Stimulated activated CD8-positive, alpha-beta memory T cell treated with anti-CD3 and anti-CD28 coated beads, Interleukin-7, amount 100 ng/mL, for 1 hour (primary cell): ENCODE data around the gene CD34.
"Not testable (repeated sequence)": the region's sequence is repeated elsewhere in the genome, so short reads cannot be mapped to it uniquely, and the experiment has no call there.

Source experiments
- DNase-seq, 2 donors: peaks; one replicate each; pipeline ENCODE4 v3.0.0-alpha.2; 2020; ENCODE audit warnings: low read depth in 2 of 2

CD34 gene

GRCh38 chr1:207926984-207927383, 16.1 kb upstream of the CD34 start:
- DNase-seq = no peak

- not testable (repeated sequence) for DNase-seq
Observed at GRCh38 chr1:207925969-207926368, 15.0 kb upstream of the CD34 start.

- DNase-seq = no peak
Observed at GRCh38 chr1:207925210-207925609, 14.3 kb upstream of the CD34 start.

GRCh38 chr1:207923561-207923960, 12.6 kb upstream of the CD34 start:
- no peak for DNase-seq

GRCh38 chr1:207923121-207923520, 12.2 kb upstream of the CD34 start:
- no peak for DNase-seq

GRCh38 chr1:207922554-207922953, 11.6 kb upstream of the CD34 start:
- DNase-seq = no peak

GRCh38 chr1:207921321-207921720, 10.4 kb upstream of the CD34 start:
- no peak for DNase-seq

- no peak for DNase-seq
Observed at GRCh38 chr1:207920444-207921021, 9.6 kb upstream of the CD34 start.

- no peak for DNase-seq
Observed at GRCh38 chr1:207919523-207920170, 8.7 kb upstream of the CD34 start.

GRCh38 chr1:207918581-207918980, 7.7 kb upstream of the CD34 start:
- DNase-seq = no peak

GRCh38 chr1:207918011-207918410, 7.1 kb upstream of the CD34 start:
- DNase-seq = no peak

- no peak for DNase-seq
Observed at GRCh38 chr1:207917080-207917479, 6.2 kb upstream of the CD34 start.

GRCh38 chr1:207913951-207914350, 3.0 kb upstream of the CD34 start:
- DNase-seq = no peak

GRCh38 chr1:207911856-207912760, 1.2 kb upstream of the CD34 start:
- no peak for DNase-seq

- no peak for DNase-seq
Observed at GRCh38 chr1:207909687-207910086, 1.2 kb downstream of the CD34 start.

- no peak for DNase-seq
Observed at GRCh38 chr1:207908107-207908734, 2.7 kb downstream of the CD34 start.

GRCh38 chr1:207904391-207904790, 6.5 kb downstream of the CD34 start:
- no peak for DNase-seq

GRCh38 chr1:207903767-207904166, 7.2 kb downstream of the CD34 start:
- DNase-seq = no peak

GRCh38 chr1:207903053-207903452, 7.9 kb downstream of the CD34 start:
- no peak for DNase-seq

GRCh38 chr1:207902566-207902965, 8.4 kb downstream of the CD34 start:
- no peak for DNase-seq

GRCh38 chr1:207901041-207901653, 9.8 kb downstream of the CD34 start:
- DNase-seq = no peak

GRCh38 chr1:207898836-207899235, 12.1 kb downstream of the CD34 start:
- DNase-seq = no peak
